Peyer's patch (tissue), 4 donors: Measurements from ENCODE around the gene DAAM2. TPM values are rescaled to one million over a fixed set of nuclear protein-coding genes. Genes with fewer than 3 reads are reported as not detected.

Experiments
- DNase-seq, 3 donors: peaks; one replicate each; pipeline ENCODE4 v3.0.0-alpha.2; 2017 to 2019
- H3K27ac ChIP-seq, 4 donors: fragments of 200-600 bp; sonication (generic); one replicate each; pipeline ENCODE4 v1.5.1; 2016 to 2019
- H3K27me3 ChIP-seq, 2 donors: fragments of 200-600 bp; sonication (generic); one replicate each; pipeline ENCODE4 v1.5.1; 2019
- H3K36me3 ChIP-seq, 3 donors: fragments of 200-600 bp; sonication (generic); one replicate each; pipeline ENCODE4 v1.5.1; 2016 to 2019
- H3K4me1 ChIP-seq, 4 donors: fragments of 200-600 bp; sonication (generic); one replicate each; pipeline ENCODE4 v1.5.1; 2016 to 2019
- H3K4me3 ChIP-seq, 4 donors: fragments of 200-600 bp; sonication (generic); 1 replicate in 3 of 4; 2 replicates in 1 of 4; pipeline ENCODE4 v1.5.1; 2016 to 2019; ENCODE audit warnings: mild to moderate bottlenecking in 1 of 4
- H3K9me3 ChIP-seq, 4 donors: fragments of 200-600 bp; sonication (generic); one replicate each; pipeline ENCODE4 v1.5.1; 2016 to 2019; ENCODE audit warnings: mild to moderate bottlenecking in 1 of 4
- POLR2A ChIP-seq, 2 donors: fragments of 450-650 bp; IDR thresholded peaks; one replicate each; pipeline ENCODE4 v1.5.1; 2017; ENCODE audit warnings: antibody characterized with exemption in 2 of 2, mild to moderate bottlenecking in 2 of 2, moderate library complexity in 2 of 2
- total RNA-seq, 4 donors: library from RNA; depleted of rRNA; stranded (reverse); fragments of >200 nt; gene quantifications; one replicate each; pipeline ENCODE4 v1.1.0, GENCODE V29; 2016
- TF ChIP-seq, protein P1 (sequence below), 6 experiments: fragments of 450-650 bp in 4 of 6; fragments of 200-600 bp in 2 of 6; sonication (generic) in 1 of 6; IDR thresholded peaks; one replicate each; pipeline ENCODE4 v1.5.1; 2017 to 2019; ENCODE audit warnings: antibody characterized with exemption in 6 of 6, mild to moderate bottlenecking in 3 of 6, moderate library complexity in 1 of 6

Gene DAAM2
- total RNA-seq, 4 donors from 2014 or later, result 8.8 to 178 (median 22.5) TPM

DNA sequence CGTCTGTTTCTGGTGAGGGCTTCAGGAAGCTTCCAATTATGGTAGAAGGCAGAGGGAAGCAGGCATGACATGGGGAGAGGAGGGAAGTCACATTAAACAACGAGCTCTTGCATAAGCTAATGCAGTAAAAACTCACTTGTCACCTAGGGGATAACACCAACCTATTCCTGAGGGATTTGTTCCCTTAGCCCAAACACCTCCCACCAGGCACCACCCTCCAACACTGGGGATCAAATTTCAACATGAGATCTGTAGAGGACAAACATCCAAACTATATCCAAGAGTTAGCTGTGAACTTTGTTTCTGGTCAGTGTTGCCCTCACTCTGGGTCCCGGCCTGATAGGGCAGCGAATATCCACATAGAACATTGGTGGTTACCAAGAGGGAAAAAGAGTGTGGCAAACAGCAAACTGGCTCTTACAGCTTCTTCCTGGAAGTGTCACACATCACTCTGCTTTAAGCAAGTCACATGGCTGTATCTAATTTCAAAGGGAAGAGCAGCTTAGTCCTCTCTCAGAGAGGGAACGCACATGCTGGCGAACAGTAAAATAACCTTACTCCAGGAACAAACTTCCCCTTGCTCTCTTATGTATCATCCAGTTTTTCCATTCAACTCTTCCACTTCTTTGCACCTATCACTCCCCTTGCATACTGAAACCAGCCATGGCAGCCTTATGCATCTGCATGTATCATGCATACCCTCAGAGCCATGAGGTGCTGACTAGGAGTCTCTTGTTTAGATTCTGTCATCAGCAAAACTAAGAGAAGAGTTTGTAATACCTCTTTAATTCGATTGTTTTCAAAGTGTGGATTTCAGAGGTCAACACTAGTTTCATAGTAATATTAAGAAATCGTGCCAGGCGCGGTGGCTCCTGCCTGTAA lies 146.8 kb downstream of the DAAM2 start:
- no peak overlapping the region for H3K4me3 ChIP-seq
- DNase-seq, result no peak

DNA sequence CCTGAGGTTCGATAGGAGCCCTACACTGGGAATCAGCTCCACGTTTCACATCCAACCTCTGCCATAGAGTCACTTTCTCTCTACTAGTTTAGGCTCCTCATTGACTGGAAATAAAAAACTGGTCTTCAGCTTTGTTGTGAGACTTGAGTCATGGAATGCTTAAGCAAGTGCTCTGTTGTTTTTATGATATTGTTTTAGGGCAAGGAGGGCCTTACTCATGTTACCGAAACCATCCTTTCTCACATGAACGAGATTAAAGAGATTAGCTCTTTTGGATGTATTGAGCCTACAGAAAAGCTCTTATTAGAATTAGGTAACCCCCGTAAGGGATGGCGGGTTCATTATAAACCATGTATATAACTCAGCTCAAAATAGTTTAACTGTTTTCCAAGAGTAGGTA lies 149.0 kb downstream of the DAAM2 start:
- peaks cover 0 to 8% (median 2%) of the 10 kb centered on the region in 4 donors for H3K4me1 ChIP-seq
- H3K27me3 ChIP-seq, result no peaks in the 10 kb centered on the region
- no peak for TF ChIP-seq POLR2A (IDR thresholded peaks at IDR 0.05)
- TF ChIP-seq, protein P1, sequence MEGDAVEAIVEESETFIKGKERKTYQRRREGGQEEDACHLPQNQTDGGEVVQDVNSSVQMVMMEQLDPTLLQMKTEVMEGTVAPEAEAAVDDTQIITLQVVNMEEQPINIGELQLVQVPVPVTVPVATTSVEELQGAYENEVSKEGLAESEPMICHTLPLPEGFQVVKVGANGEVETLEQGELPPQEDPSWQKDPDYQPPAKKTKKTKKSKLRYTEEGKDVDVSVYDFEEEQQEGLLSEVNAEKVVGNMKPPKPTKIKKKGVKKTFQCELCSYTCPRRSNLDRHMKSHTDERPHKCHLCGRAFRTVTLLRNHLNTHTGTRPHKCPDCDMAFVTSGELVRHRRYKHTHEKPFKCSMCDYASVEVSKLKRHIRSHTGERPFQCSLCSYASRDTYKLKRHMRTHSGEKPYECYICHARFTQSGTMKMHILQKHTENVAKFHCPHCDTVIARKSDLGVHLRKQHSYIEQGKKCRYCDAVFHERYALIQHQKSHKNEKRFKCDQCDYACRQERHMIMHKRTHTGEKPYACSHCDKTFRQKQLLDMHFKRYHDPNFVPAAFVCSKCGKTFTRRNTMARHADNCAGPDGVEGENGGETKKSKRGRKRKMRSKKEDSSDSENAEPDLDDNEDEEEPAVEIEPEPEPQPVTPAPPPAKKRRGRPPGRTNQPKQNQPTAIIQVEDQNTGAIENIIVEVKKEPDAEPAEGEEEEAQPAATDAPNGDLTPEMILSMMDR (IDR thresholded peaks at IDR 0.05), result no peak
- no peak for DNase-seq
- no peaks in the 10 kb centered on the region for H3K36me3 ChIP-seq
- H3K27ac ChIP-seq, result no peak overlapping the region
- H3K4me3 ChIP-seq, result no peak overlapping the region
- H3K9me3 ChIP-seq, result no peaks in the 10 kb centered on the region

More for the DNA sequence above, 146.8 kb downstream of the DAAM2 start:
- no peaks in the 10 kb centered on the region for H3K27me3 ChIP-seq
- peaks cover 0 to 8% (median 0%) of the 10 kb centered on the region in 4 donors for H3K4me1 ChIP-seq
- no peak overlapping the region for H3K27ac ChIP-seq
- H3K36me3 ChIP-seq, result no peaks in the 10 kb centered on the region
- TF ChIP-seq POLR2A (IDR thresholded peaks at IDR 0.05), result no peak
- TF ChIP-seq, protein P1 (IDR thresholded peaks at IDR 0.05), result no peak
- no peaks in the 10 kb centered on the region for H3K9me3 ChIP-seq

DNA sequence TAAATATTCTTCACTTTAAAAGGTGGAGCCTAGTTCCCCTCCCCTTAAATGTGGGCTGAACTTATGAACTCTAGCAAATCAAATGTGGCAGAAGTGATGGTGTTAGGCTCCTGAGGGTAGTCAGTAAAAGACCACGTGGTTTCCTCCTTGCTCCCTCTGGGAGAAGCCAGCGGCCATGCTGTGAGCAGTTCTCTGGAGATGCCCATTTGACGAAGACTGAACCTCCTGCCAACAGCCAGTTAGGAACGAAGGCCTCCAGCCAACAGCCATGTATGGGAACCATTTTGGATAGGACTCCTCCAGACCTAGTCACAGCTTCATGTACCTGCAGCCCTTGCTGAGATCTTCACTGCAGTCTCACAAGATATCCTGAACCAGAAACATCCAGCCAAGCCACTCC lies 149.6 kb downstream of the DAAM2 start:
- peaks cover 0 to 13% (median 2%) of the 10 kb centered on the region in 4 donors for H3K4me1 ChIP-seq
- TF ChIP-seq, protein P1 (IDR thresholded peaks at IDR 0.05), result no peak
- no peak for TF ChIP-seq POLR2A (IDR thresholded peaks at IDR 0.05)
- no peak for DNase-seq
- no peak overlapping the region for H3K4me3 ChIP-seq
- no peaks in the 10 kb centered on the region for H3K9me3 ChIP-seq
- H3K27me3 ChIP-seq, result no peaks in the 10 kb centered on the region
- no peaks in the 10 kb centered on the region for H3K36me3 ChIP-seq
- H3K27ac ChIP-seq, result no peak overlapping the region

DNA sequence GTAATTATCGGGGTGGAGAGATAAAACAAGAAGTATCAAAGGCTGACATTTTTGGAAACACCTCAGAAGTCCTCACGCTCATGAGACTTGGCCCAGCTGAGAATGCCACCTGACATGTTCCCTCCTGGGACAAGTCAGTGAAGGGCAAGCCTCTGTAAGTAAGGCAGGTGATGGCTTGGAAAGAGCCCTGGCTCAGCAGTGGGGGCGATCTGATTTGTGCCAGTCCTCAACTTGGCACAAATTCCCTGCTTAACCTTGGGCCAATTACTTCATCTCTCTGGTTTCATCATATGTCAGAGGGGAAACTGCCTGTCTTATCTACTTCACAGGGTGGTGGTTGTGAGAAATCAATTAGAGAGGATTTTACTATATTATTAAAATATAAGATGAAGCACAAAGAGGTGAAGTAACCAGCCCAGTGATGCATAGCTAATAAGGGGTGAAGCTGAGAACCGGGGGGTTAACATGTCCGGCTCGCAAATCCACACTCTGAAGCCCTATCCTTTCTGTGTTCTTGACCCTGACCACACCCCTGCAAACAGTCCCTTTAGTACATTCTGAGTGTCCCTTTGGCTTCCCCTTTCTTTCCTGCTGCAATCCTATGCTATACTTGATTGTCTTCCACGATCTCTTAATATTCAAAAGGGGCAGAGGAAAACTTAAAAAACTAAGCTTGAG lies 150.9 kb downstream of the DAAM2 start:
- H3K4me1 ChIP-seq, result peaks cover 0 to 20% (median 2%) of the 10 kb centered on the region in 4 donors

DNA sequence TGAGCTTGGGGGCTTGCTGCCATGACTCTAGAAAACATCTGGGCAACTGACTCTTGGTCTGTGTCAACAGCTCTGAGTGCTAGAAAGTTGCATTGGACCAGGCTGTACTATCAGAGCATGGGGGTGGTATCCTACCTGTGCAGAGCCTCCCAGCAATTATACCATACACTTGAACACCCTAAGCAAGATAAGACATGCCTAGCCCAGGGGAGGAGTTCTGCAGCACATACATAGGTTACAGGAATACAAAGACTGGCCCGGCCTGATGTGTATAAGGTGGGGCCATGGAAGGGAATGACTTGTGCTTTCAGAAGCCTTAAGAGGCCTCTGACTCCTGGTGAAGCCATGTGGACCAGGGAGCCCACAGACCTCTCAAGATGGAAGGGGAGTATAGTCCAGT lies 153.4 kb downstream of the DAAM2 start:
- no peak overlapping the region for H3K4me3 ChIP-seq
- H3K9me3 ChIP-seq, result no peaks in the 10 kb centered on the region
- peaks cover 0 to 26% (median 2%) of the 10 kb centered on the region in 4 donors for H3K4me1 ChIP-seq
- H3K36me3 ChIP-seq, result no peaks in the 10 kb centered on the region
- TF ChIP-seq, protein P1 (IDR thresholded peaks at IDR 0.05), result no peak
- TF ChIP-seq POLR2A (IDR thresholded peaks at IDR 0.05), result peak; percentile 26 to 59
- H3K27ac ChIP-seq, result peak overlapping the region in 3 of 4 donors; percentile 63 to 82 (median 72)
- H3K27me3 ChIP-seq, result no peaks in the 10 kb centered on the region
- DNase-seq, result peak in 2 of 3 donors; percentile 64 to 78

More for the DNA sequence above, 150.9 kb downstream of the DAAM2 start:
- Histone ChIP-seq H3K27ac (peak overlapping the region in 1 of 4 donors; percentile 49), H3K27me3 (no peaks in the 10 kb centered on the region), H3K9me3 (no peaks in the 10 kb centered on the region), H3K36me3 (no peaks in the 10 kb centered on the region), H3K4me3 (no peak overlapping the region)
- DNase-seq, result no peak
- no peak for TF ChIP-seq POLR2A (IDR thresholded peaks at IDR 0.05)
- TF ChIP-seq, protein P1 (IDR thresholded peaks at IDR 0.05), result no peak
